ENCODE data around the gene ZNF593OS.
A peak's percentile ranks its signal among the peaks of the same experiment; 100 is the strongest.

ZNF593OS gene

GRCh38 chr1:26124418-26125331 is 47.0 kb downstream of the ZNF593OS start:
- DNase-seq (ENCODE audit: low spot score): no peak
- no peak for TF ChIP-seq CTCF (IDR thresholded peaks at IDR 0.05; ENCODE audit: extremely low read depth, missing control alignments)

- DNase-seq (ENCODE audit: low spot score): no peak
These were observed 48.4 kb downstream of the ZNF593OS start for GRCh38 chr1:26122988-26123973.

GRCh38 chr1:26121854-26122773 is 49.5 kb downstream of the ZNF593OS start:
- DNase-seq (ENCODE audit: low spot score): no peak
- no peak for TF ChIP-seq CTCF (IDR thresholded peaks at IDR 0.05; ENCODE audit: extremely low read depth, missing control alignments)

More at GRCh38 chr1:26122988-26123973, 48.4 kb downstream of the ZNF593OS start:
- TF ChIP-seq CTCF (IDR thresholded peaks at IDR 0.05; ENCODE audit: extremely low read depth, missing control alignments): no peak

- no peak for TF ChIP-seq CTCF (IDR thresholded peaks at IDR 0.05; ENCODE audit: extremely low read depth, missing control alignments)
- DNase-seq (ENCODE audit: low spot score): peak; percentile 37
These were observed 51.6 kb downstream of the ZNF593OS start for GRCh38 chr1:26119892-26120608.
